Endothelial cell of umbilical vein (primary cell): ENCODE measurements around the gene VPS54. TPM values are rescaled to one million over a fixed set of nuclear protein-coding genes. Genes with fewer than 3 reads are reported as not detected.

Experiments used
- BruUV-seq: library from RNA; stranded (reverse); fragments of 400-500 nt; replicated peaks from 2 replicates; lab custom pipeline; 2021; lab: Mats Ljungman, UMichigan
- CTCF ChIA-PET: fragments of 300-600, 350-600 bp; sonication (Branson Sonifier 250); formaldehyde crosslinking; loops from one replicate; lab custom pipeline; 2021; ENCODE audit warnings: antibody characterized with exemption, inconsistent platforms; lab: Charles Lee
- POLR2A ChIA-PET: fragments of 300-600, 350-600 bp; sonication (Branson Sonifier 250); formaldehyde crosslinking; loops from one replicate; lab custom pipeline; 2021; ENCODE audit warnings: antibody characterized with exemption, inconsistent platforms; lab: Charles Lee
- DNase-seq: peaks from one replicate; pipeline ENCODE4 v3.0.0-alpha.2; 2011; ENCODE audit warnings: low read depth, low spot score
- FAIRE-seq: peaks from 2 replicates; lab custom pipeline; 2011; peaks lifted over from hg19 to GRCh38; lab: Jason Lieb, UNC
- H2AFZ ChIP-seq: 2 replicates; pipeline ENCODE4 v1.6.0; 2012; ENCODE audit warnings: low read depth, low read length, control low read depth, inconsistent platforms
- H3K27ac ChIP-seq: 2 replicates; pipeline ENCODE4 v1.5.1; 2011; ENCODE audit warnings: low read depth, mild to moderate bottlenecking, control low read depth, low read length, moderate library complexity; ENCODE audit not compliant: insufficient read depth
- H3K27me3 ChIP-seq, 2 experiments: 2 replicates each; pipeline versions ENCODE4 v1.6.0 to v1.6.1; 2011; ENCODE audit warnings: low read length in 2 of 2, mixed read lengths in 1 of 2; ENCODE audit not compliant: control insufficient read depth in 2 of 2, insufficient read depth in 2 of 2
- H3K36me3 ChIP-seq, 2 experiments: 2 replicates in 1 of 2; 3 replicates in 1 of 2; pipeline ENCODE4 v1.5.1; 2011; ENCODE audit warnings: low read length in 2 of 2, mild to moderate bottlenecking in 1 of 2, moderate library complexity in 1 of 2; ENCODE audit not compliant: control insufficient read depth in 2 of 2, insufficient read depth in 2 of 2; ENCODE audit errors: extremely low read depth in 1 of 2
- H3K4me1 ChIP-seq: 3 replicates; pipeline ENCODE4 v1.5.1; 2011; ENCODE audit warnings: mild to moderate bottlenecking, low read length; ENCODE audit not compliant: control insufficient read depth, insufficient read depth; ENCODE audit errors: extremely low read depth
- H3K4me2 ChIP-seq: 2 replicates; pipeline ENCODE4 v1.6.1; 2011; ENCODE audit warnings: low read length, control low read depth, mixed read lengths; ENCODE audit not compliant: insufficient read depth
- H3K4me3 ChIP-seq, 3 experiments: fragments of 200-600 bp in 1 of 3; sonication (generic), shearing (Covaris generic) in 1 of 3; replicated peaks in 1 of 3; 2 replicates each; pipeline ENCODE4 v1.5.1; 2011 to 2016; ENCODE audit warnings: control low read depth in 3 of 3, low read length in 3 of 3, mild to moderate bottlenecking in 2 of 3, inconsistent platforms in 1 of 3, low read depth in 1 of 3, moderate library complexity in 1 of 3; ENCODE audit not compliant: insufficient read depth in 1 of 3
- H3K79me2 ChIP-seq: 2 replicates; pipeline ENCODE4 v1.6.0; 2012; ENCODE audit warnings: low read length, inconsistent platforms; ENCODE audit not compliant: control insufficient read depth, insufficient read depth
- H3K9ac ChIP-seq: replicated peaks from 2 replicates; pipeline ENCODE3; 2011; ENCODE audit warnings: low read length, control low read depth; ENCODE audit not compliant: insufficient read depth; ENCODE audit errors: extremely low read depth
- H3K9me1 ChIP-seq: replicated peaks from 3 replicates; pipeline ENCODE4 v1.6.0; 2011; ENCODE audit warnings: mild to moderate bottlenecking, low read length; ENCODE audit not compliant: control insufficient read depth, insufficient read depth; ENCODE audit errors: extremely low read depth
- H3K9me3 ChIP-seq: replicated peaks from 2 replicates; pipeline ENCODE4 v1.5.1; 2012; ENCODE audit warnings: low read length, inconsistent platforms; ENCODE audit not compliant: control insufficient read depth, insufficient read depth
- H4K20me1 ChIP-seq: replicated peaks from 2 replicates; pipeline ENCODE3; 2011; ENCODE audit warnings: mild to moderate bottlenecking, low read length; ENCODE audit not compliant: control insufficient read depth, insufficient read depth; ENCODE audit errors: extremely low read depth
- CTCF ChIP-seq, 2 donors: IDR thresholded peaks; 1 replicate in 1 of 2; 2 replicates in 1 of 2; pipeline ENCODE4 v1.5.1; 2011; ENCODE audit warnings: low read length in 2 of 2, mild to moderate bottlenecking in 2 of 2, moderate library complexity in 2 of 2, control low read depth in 1 of 2, inconsistent platforms in 1 of 2, low read depth in 1 of 2; ENCODE audit not compliant: insufficient read depth in 1 of 2; ENCODE audit errors: extremely low read depth in 1 of 2
- EZH2 ChIP-seq: IDR thresholded peaks from 2 replicates; pipeline ENCODE4 v1.6.1; 2012; ENCODE audit warnings: borderline replicate concordance, low read depth, mild to moderate bottlenecking, moderate library complexity, low read length, inconsistent platforms; ENCODE audit not compliant: severe bottlenecking
- FOS ChIP-seq: IDR thresholded peaks from 2 replicates; pipeline ENCODE4 v1.6.1; 2011; ENCODE audit warnings: mild to moderate bottlenecking, low read length, moderate library complexity, borderline replicate concordance; ENCODE audit not compliant: insufficient read depth
- GATA2 ChIP-seq: IDR thresholded peaks from 2 replicates; pipeline ENCODE4 v1.7.0; 2011; ENCODE audit warnings: low read depth, mild to moderate bottlenecking, moderate library complexity, mixed read lengths, low read length; ENCODE audit not compliant: insufficient read length, insufficient read depth
- JUN ChIP-seq: IDR thresholded peaks from 2 replicates; pipeline ENCODE4 v1.6.1; 2011; ENCODE audit warnings: borderline replicate concordance, low read depth; ENCODE audit not compliant: insufficient read length, insufficient read depth
- MAX ChIP-seq: IDR thresholded peaks from 2 replicates; pipeline ENCODE4 v1.6.1; 2011; ENCODE audit not compliant: insufficient read depth, insufficient read length
- MYC ChIP-seq: IDR thresholded peaks from one replicate; pipeline ENCODE4 v1.6.1; 2011; ENCODE audit warnings: mild to moderate bottlenecking, low read depth, low read length
- POLR2A ChIP-seq: IDR thresholded peaks from 2 replicates; pipeline ENCODE4 v1.6.1; 2012; ENCODE audit warnings: low read depth, mild to moderate bottlenecking, control low read depth, low read length
- POLR2AphosphoS5 ChIP-seq: IDR thresholded peaks from 2 replicates; pipeline ENCODE4 v1.6.1; 2012; ENCODE audit warnings: low read depth, mild to moderate bottlenecking, control low read depth, low read length, moderate library complexity; ENCODE audit not compliant: insufficient read depth
- dilution Hi-C: fragments of 300-500 bp; cut with MboI; formaldehyde crosslinking; loops from one replicate; pipeline ENCODE4 v1.15.0; 2019; ENCODE audit warnings: low sequenced_read_pairs; ENCODE audit not compliant: extremely low pct_ligation_motif_present
- intact Hi-C: fragments of 100-400 bp; cut with micrococcal nuclease; formaldehyde crosslinking; loops from one replicate; pipeline ENCODE4 v1.10.0; 2022
- polyA plus RNA-seq, 4 experiments: library from polyadenylated mRNA; depleted of rRNA in 3 of 4; stranded (reverse) in 3 of 4; unstranded in 1 of 4; fragments of >200 nt; gene quantifications; 2 replicates each; pipeline versions ENCODE4 v1.2.1 to v1.2.3, GENCODE V29; 2011 to 2012; ENCODE audit warnings: missing spikeins in 1 of 4
- total RNA-seq: library from RNA; stranded (reverse); gene quantifications from 2 replicates; pipeline ENCODE4 v1.2.3, GENCODE V29; 2021

Gene VPS54
- total and polyA plus RNA-seq, 2 donors (not counting 3 experiments of a cell fraction or from before 2014, with no cell fraction given): 6.3 to 17.7 TPM

- FAIRE-seq: no peak
- intact Hi-C loops: no loop called here
Observed at GRCh38 chr2:64007924-64008323, 11.3 kb downstream of the VPS54 start.

More at GRCh38 chr2:64007924-64008323, 11.3 kb downstream of the VPS54 start:
- ChIA-PET CTCF (no interaction called here), POLR2A (no interaction called here)
- Histone ChIP-seq H3K4me2 (no peak overlapping the region), H3K27ac (no peak overlapping the region), H3K9me3 (no peaks in the 10 kb centered on the region), H3K79me2 (peaks cover 64% of the 10 kb centered on the region), H2AFZ (no peak overlapping the region), H3K36me3 (no peaks in the 10 kb centered on the region), H3K4me3 (no peak overlapping the region), H3K9me1 (no peaks in the 10 kb centered on the region), H3K9ac (no peak overlapping the region), H3K4me1 (no peaks in the 10 kb centered on the region), H4K20me1 (no peaks in the 10 kb centered on the region), H3K27me3 (no peaks in the 10 kb centered on the region)
- BruUV-seq: no TSS peak
- no peak for TF ChIP-seq POLR2AphosphoS5
- TF ChIP-seq GATA2: no peak
- TF ChIP-seq CTCF (IDR thresholded peaks at IDR 0.05; ENCODE audit: extremely low read depth in 1 of 2, insufficient read depth in 1 of 2, low read depth in 1 of 2, low read length in 2 of 2): no peak
- no peak for TF ChIP-seq MAX
- no peak for TF ChIP-seq JUN
- no peak for TF ChIP-seq FOS
- TF ChIP-seq EZH2: no peak
- no peak for TF ChIP-seq POLR2A
- no peak for TF ChIP-seq MYC
- dilution Hi-C loops: no loop called here
- DNase-seq: no peak
